Psoas muscle (tissue), 8 donors: Measurements from ENCODE around the gene RPS6KB2. TPM values are rescaled to one million over a fixed set of nuclear protein-coding genes. Genes with fewer than 3 reads are reported as not detected.
A peak's percentile ranks its signal among the peaks of the same experiment; 100 is the strongest.

ENCODE experiments used
- ATAC-seq, 4 donors: fragments of 200-7000 bp; cut with Tn5 transposase; one replicate each; pipeline ENCODE4 v1.9.1; 2020; ENCODE audit warnings: moderate library complexity in 3 of 4, mild to moderate bottlenecking in 2 of 4
- DNase-seq, 2 donors: peaks; one replicate each; pipeline ENCODE4 v3.0.0-alpha.2; 2020
- H3K27ac ChIP-seq: fragments of 200-600 bp; one replicate; pipeline ENCODE4 v1.8.0; 2022
- H3K27me3 ChIP-seq, 3 donors: fragments of 200-600 bp in 1 of 3; one replicate each; pipeline versions ENCODE4 v1.6.1 to v1.8.0; 2013 to 2022; ENCODE audit warnings: low read length in 2 of 3, mild to moderate bottlenecking in 2 of 3, moderate library complexity in 1 of 3; ENCODE audit not compliant: insufficient read depth in 3 of 3
- H3K36me3 ChIP-seq, 2 donors: fragments of 200-600 bp in 1 of 2; one replicate each; pipeline versions ENCODE4 v1.6.1 to v1.8.0; 2013 to 2022; ENCODE audit warnings: low read depth in 1 of 2, mild to moderate bottlenecking in 1 of 2, moderate library complexity in 1 of 2; ENCODE audit not compliant: insufficient read depth in 1 of 2
- H3K4me1 ChIP-seq: fragments of 200-600 bp; one replicate; pipeline ENCODE4 v1.8.0; 2022
- H3K4me3 ChIP-seq: fragments of 200-600 bp; one replicate; pipeline ENCODE4 v1.8.0; 2022; ENCODE audit warnings: mild to moderate bottlenecking
- H3K9me3 ChIP-seq: fragments of 200-600 bp; one replicate; pipeline ENCODE4 v1.8.0; 2022
- WGBS, 3 donors: extraction: QIAGEN DNeasy Blood & Tissue Kit; methylation state at CpG; one replicate each; pipeline versions ENCODE4 v1.1.6 to v1.1.7; 2013; 5-methylcytosine and 5-hydroxymethylcytosine counted together
- intact Hi-C, 2 donors: fragments of 100-400 bp; cut with DNase I; formaldehyde crosslinking; loops; one replicate each; pipeline versions ENCODE4 v1.11.0 to v1.14.2; 2022
- polyA plus RNA-seq, 3 donors: library from polyadenylated mRNA; stranded (reverse); fragments of 200-250 nt; gene quantifications; one replicate each; pipeline ENCODE4 v1.2.3, GENCODE V29; 2013
- total RNA-seq, 4 donors: library from RNA; stranded (reverse); fragmentation: NEBNext Ultra II Directional in 2 of 4; extraction: Animal tissue kit (Norgen Biotek cat#: 25700) in 2 of 4; gene quantifications; one replicate each; pipeline versions ENCODE4 v1.2.1 to v1.2.4, GENCODE V29; 2021 to 2023
- TF ChIP-seq, protein P1 (sequence below): fragments of 200-600 bp; IDR thresholded peaks from one replicate; pipeline ENCODE4 v1.8.0; 2022; ENCODE audit warnings: antibody characterized with exemption
- donor health status: healthy with polysubstance abuse.
- donor health status: DM: no; HTN: no; CAD: no; lungs with moderate emphysema.
- donor health status: Bipolar disorder and iron deficiency.
- donor health status: healthy.
- donor health status: DM: yes; HTN: yes; CAD: no.
- donor health status: DM: no; HTN: no; CAD: no.
- donor health status: DM: no; HTN: no; CAD: no.
- donor health status: DM: yes; HTN: yes; CAD: no.

RPS6KB2 gene
- total and polyA plus RNA-seq, 7 donors: 23.1 to 64.6 (median 27.2) TPM

DNA sequence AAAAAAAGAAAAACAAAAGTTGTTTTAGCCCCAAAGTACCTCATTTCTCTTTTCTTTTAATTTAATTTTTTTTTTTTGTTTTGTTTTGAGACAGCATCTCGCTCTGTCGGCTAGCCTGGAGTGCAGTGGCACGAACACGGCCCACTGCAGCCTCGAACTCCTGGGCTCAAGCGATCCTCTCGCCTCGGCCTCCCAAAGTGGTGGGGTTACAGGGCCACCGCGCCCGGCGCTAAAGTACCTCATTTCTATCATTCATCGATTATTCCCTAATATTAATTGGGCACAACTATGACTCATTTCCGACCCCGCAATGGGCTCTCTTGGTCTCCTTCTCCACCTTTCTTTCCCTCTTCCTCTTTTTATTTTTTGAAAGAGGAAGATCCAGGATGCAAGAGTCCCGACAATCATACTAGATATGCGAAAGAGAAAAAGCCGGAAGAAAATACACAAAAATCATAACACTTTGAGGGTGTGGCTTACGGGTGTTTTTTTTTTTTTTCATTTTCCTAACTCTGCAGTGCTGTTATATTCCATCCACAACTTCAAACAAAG lies 54.1 kb downstream of the RPS6KB2 start:
- peak in 1 of 4 donors; percentile 18 for ATAC-seq

DNA sequence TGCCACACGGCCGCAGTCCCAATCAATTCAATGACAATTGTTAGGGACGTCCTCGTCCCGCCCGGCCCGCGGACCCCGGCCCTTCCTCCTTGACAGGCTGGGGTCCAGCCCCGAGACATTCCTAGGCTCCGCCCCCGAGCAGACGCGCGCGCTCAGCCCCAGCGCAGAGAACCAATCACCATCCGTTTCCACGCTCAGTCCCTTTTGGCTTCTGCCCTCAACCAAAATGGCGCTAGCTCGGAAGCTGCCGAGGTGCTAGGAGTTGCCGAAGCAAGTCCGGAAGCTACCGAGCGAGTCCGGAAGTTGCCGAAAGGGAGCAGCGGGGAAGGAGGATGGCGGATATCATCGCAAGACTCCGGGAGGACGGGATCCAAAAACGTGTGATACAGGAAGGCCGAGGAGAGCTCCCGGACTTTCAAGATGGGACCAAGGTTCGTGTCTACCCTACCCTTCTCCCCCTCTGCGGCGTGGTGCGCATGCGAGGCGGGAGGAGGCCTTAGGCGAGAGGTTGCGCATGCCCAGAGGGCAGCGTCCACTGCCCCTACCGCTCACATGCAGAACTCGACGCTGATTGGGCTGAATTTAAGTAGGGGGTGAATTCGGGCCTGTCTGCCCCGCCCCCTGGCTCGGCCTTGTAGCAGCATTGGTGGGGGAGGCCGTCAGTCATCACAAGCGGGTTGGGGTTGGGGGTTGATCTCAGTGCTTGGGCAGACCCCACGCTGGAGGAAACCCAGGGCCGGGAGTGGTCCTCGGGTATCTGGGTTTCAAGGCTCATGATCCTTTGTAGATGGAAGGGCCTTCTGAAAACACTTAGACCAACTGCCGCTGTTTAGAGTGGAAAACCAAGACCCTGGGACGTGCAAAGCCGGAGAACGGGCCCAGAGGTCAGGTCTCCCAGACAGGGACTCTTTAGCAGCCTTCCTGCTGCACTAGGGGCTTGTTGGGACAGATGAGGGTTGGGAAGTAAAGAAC lies 54.8 kb downstream of the RPS6KB2 start, which contains the start of gene AIP:
Gene AIP, plus strand, starts transcription at position 200 of the 972 bp plus-strand sequence. Its CDS starts 133 bp downstream, at position 333.
- Histone ChIP-seq H3K27ac (peak within 1 kb of the TSS; percentile 83), H3K36me3 (peaks cover 0 to 20% of the 10 kb centered on the region in 2 donors), H3K27me3 (no peaks in the 10 kb centered on the region), H3K4me3 (peak within 1 kb of the TSS; percentile 75), H3K9me3 (no peaks in the 10 kb centered on the region), H3K4me1 (peaks cover 11% of the 10 kb centered on the region)
- DNase-seq (peak; percentile 97 to 99), ATAC-seq (peak; percentile 98 to 99 (median 98))
- TF ChIP-seq, protein P1, sequence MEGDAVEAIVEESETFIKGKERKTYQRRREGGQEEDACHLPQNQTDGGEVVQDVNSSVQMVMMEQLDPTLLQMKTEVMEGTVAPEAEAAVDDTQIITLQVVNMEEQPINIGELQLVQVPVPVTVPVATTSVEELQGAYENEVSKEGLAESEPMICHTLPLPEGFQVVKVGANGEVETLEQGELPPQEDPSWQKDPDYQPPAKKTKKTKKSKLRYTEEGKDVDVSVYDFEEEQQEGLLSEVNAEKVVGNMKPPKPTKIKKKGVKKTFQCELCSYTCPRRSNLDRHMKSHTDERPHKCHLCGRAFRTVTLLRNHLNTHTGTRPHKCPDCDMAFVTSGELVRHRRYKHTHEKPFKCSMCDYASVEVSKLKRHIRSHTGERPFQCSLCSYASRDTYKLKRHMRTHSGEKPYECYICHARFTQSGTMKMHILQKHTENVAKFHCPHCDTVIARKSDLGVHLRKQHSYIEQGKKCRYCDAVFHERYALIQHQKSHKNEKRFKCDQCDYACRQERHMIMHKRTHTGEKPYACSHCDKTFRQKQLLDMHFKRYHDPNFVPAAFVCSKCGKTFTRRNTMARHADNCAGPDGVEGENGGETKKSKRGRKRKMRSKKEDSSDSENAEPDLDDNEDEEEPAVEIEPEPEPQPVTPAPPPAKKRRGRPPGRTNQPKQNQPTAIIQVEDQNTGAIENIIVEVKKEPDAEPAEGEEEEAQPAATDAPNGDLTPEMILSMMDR: peak; percentile 9
- intact Hi-C loops: no loop called here
- WGBS, 3 donors: 9 to 10% (median 9%) methylated on average over 58 to 60 of the region's 60 CpGs

More for the DNA sequence above, 54.1 kb downstream of the RPS6KB2 start:
- DNase-seq: no peak
- peak overlapping the region; percentile 75 for H3K4me3 ChIP-seq
- WGBS, 3 donors: 41 to 48% (median 47%) methylated on average over 19 of the region's 19 CpGs
- H3K36me3 ChIP-seq: peaks cover 0 to 12% of the 10 kb centered on the region in 2 donors
- intact Hi-C loops: no loop called here
- TF ChIP-seq, protein P1: no peak
- no peaks in the 10 kb centered on the region for H3K9me3 ChIP-seq
- H3K27me3 ChIP-seq: no peaks in the 10 kb centered on the region
- H3K4me1 ChIP-seq: peaks cover 11% of the 10 kb centered on the region
- H3K27ac ChIP-seq: peak overlapping the region; percentile 83

DNA sequence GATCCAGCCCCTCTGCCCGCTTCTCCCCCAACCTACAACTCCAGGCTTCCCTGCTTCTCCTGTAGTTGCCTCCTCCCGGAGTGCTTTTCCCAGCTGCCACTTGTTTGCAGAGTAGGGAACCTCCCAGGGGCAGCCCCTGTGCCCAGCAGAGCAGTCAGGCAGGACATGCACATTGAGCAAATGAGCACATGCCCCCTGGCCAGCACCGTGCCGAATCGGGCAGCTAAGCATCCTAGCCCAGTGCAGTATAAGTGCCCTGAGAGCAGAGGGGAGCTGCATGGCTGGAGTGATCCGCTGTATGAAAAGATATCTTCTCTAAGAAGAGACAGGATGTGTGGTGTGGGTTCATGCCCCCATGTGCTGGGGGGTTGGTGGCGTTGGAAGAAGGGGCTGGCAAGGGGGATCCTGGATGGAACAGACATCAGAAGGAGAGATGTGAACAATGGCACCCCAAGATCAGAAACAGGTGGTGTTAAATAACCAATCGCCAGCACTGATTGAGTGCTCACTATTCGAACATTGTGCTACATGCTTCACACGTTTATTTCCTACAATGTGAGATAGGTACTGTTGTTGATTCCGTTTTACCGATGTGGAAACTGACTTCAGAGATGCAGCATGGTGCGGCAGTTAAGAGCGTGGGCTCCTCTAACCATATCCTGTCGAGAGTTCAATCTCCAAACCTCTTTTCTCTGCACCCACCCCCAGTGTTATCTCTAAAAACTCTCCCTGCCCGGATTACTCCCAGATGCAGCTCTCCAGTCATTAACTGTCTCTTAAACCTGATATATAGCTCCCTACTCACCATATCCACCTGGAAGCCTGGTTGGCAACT lies 55.8 kb downstream of the RPS6KB2 start:
- TF ChIP-seq, protein P1: no peak
- H3K27ac ChIP-seq: peak overlapping the region; percentile 5
- WGBS, 3 donors: 76 to 85% (median 81%) methylated on average over 16 of the region's 16 CpGs
- no peaks in the 10 kb centered on the region for H3K9me3 ChIP-seq
- ATAC-seq (no peak), DNase-seq (no peak)
- no peaks in the 10 kb centered on the region for H3K27me3 ChIP-seq
- intact Hi-C loops: no loop called here
- peak overlapping the region; percentile 75 for H3K4me3 ChIP-seq
- H3K4me1 ChIP-seq: peaks cover 11% of the 10 kb centered on the region
- peaks cover 0 to 23% of the 10 kb centered on the region in 2 donors for H3K36me3 ChIP-seq

DNA sequence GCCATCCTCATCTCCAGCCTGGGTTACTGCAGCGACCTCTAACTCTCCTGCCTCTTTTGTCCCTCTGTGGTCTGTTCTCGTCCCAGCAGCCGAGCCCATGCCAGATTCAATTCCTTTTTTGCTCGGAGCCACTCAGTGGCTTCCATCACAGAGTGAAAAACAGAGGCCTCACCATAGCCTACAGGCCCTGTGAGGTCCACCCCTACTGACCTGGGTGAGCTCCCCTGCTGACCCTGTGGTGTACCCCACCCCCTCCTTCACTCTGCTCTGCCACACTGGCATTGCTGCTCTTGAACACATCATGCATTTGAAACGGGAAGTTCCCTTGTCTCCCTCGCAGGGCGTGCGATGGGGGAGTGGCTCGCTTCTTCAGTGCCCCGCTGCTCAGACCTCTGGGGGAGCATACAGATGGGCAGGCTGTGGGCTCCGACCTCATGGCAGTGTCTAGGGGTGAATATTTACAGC lies 56.6 kb downstream of the RPS6KB2 start:
- no peak for ATAC-seq
- Histone ChIP-seq H3K4me1 (peaks cover 11% of the 10 kb centered on the region), H3K9me3 (no peaks in the 10 kb centered on the region), H3K27ac (no peak overlapping the region), H3K27me3 (no peaks in the 10 kb centered on the region), H3K4me3 (no peak overlapping the region), H3K36me3 (peaks cover 0 to 32% of the 10 kb centered on the region in 2 donors)
- DNase-seq: no peak
- 75 to 85% (median 79%) methylated on average over 11 of the region's 11 CpGs for WGBS, 3 donors
- TF ChIP-seq, protein P1: no peak
- intact Hi-C loops: no loop called here
